GM10266 (cell line): ENCODE data around the gene CEACAM16.

ENCODE experiments used
- DNase-seq: peaks from one replicate; pipeline ENCODE4 v3.0.0; 2012; ENCODE audit errors: extremely low spot score
- TF ChIP-seq, protein P1 (sequence below): IDR thresholded peaks from 2 replicates; pipeline ENCODE4 v1.5.1; 2012; ENCODE audit warnings: mild to moderate bottlenecking, low read depth; ENCODE audit not compliant: control insufficient read depth, insufficient read depth; ENCODE audit errors: missing control alignments

The CEACAM16 gene

DNA sequence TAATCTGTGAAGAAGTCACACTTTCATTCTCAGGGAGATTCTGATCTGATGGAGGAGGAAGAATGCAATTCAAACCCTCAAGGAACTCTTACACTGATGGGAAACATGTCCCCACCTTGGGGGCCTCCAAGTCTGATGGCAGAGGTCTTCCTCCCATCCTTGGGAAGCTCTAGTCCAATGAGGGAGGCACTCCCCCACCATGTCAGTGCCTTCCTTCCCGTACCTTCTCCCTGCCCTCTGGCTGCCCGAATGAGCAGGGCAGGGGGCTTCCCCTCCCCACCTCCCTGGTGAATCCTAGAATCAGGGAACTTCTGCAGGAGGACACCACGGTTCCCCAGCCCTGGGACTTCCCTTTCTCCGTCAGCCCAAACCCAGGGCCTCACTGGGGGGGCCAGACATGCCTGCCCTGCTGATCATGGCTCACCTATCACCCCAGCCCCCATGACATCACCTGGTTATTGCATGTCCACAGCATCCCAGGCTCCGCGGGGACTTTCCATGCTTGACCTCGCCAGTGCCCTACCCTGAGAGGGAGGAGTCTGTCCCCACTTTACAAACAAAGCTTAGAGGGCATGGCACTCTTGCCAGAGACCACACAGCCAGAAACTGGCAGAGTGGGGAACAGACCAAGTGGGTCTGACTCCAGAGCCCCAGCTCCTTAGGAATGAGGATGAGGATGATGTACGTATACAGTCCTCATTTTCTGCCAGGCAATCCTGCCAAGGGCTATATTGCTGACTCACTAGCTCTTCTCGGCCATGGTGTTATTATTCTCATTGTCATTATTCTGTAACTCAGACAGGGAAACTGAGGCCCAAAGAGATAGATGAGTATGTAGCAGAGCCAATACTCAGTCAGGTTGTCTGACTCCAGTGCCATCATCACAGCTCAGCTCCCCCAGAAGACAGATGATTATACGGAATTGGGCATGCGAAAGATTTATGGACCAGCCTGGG lies 39.9 kb downstream of the CEACAM16 start:
- no peak for DNase-seq
- TF ChIP-seq, protein P1, sequence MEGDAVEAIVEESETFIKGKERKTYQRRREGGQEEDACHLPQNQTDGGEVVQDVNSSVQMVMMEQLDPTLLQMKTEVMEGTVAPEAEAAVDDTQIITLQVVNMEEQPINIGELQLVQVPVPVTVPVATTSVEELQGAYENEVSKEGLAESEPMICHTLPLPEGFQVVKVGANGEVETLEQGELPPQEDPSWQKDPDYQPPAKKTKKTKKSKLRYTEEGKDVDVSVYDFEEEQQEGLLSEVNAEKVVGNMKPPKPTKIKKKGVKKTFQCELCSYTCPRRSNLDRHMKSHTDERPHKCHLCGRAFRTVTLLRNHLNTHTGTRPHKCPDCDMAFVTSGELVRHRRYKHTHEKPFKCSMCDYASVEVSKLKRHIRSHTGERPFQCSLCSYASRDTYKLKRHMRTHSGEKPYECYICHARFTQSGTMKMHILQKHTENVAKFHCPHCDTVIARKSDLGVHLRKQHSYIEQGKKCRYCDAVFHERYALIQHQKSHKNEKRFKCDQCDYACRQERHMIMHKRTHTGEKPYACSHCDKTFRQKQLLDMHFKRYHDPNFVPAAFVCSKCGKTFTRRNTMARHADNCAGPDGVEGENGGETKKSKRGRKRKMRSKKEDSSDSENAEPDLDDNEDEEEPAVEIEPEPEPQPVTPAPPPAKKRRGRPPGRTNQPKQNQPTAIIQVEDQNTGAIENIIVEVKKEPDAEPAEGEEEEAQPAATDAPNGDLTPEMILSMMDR, result no peak

DNA sequence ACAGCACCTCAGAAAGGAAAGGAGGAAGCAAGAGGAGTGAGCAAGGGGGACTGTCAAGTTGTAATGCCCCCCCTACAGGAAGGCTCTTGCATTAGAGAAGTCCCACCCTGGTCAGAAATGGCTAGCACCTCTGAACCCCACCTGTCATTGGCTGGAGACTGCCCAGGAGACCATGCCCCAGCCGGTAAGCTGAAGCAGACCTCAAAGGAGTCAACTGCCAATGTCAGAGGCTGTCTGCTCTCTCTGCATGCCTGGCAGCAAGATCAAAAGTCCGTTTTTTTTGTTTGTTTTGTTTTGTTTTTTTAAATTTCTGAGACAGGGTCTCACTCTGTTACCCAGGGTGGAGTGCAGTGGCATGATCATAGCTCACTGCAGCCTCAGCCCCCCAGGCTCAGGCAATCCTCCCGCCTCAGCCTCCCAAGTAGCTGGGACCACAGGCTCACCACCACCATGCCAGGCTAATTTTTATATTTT lies 41.4 kb downstream of the CEACAM16 start:
- DNase-seq, result no peak
- TF ChIP-seq, protein P1, result no peak

DNA sequence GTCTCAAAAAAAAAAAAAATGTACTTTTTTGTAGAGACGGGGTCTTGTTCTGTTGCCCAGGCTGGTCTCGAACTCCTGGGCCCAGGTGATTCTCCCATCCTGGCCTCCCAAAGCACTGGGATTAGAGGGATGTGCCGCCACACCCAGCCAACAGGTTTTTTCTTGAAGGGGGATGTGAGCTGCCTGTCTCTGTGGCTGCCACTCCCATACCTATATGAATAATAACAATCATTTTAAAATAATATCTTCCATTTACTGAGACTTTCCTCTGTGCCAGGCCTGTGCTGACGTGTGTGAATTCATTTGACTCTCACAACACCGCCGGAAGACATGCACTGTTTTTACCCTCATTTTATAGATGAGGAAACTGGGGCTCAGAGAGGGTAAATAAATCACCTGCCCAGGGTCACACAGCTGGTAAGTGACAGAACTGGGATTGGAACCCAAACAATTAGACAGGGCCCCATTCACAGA lies 42.3 kb downstream of the CEACAM16 start:
- TF ChIP-seq, protein P1, result no peak
- DNase-seq, result no peak

DNA sequence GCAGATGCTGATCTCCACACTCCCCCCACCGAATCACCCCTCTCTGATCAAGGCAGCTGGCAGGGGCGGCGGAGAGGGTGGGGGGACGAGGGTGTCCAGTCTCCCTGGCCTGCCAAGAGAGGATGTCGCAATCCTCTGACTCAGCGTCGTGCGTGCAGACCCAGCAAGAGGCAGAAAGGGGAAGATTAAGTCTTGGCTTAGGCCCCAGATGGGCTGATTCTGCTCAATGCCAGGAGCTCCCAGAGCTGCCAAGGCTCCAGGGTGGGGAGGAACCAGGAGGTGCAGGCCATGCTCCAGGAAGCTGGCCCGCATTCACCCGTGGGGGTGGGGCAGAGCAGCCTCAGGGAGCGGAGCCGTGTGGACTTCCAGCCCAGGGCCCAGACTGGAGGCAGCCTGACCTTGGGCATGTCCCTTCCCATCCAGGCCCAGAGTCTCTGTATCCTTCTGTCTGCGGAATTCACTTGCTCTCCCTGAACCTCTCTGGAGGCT lies 42.9 kb downstream of the CEACAM16 start:
- TF ChIP-seq, protein P1, result no peak
- no peak for DNase-seq

DNA sequence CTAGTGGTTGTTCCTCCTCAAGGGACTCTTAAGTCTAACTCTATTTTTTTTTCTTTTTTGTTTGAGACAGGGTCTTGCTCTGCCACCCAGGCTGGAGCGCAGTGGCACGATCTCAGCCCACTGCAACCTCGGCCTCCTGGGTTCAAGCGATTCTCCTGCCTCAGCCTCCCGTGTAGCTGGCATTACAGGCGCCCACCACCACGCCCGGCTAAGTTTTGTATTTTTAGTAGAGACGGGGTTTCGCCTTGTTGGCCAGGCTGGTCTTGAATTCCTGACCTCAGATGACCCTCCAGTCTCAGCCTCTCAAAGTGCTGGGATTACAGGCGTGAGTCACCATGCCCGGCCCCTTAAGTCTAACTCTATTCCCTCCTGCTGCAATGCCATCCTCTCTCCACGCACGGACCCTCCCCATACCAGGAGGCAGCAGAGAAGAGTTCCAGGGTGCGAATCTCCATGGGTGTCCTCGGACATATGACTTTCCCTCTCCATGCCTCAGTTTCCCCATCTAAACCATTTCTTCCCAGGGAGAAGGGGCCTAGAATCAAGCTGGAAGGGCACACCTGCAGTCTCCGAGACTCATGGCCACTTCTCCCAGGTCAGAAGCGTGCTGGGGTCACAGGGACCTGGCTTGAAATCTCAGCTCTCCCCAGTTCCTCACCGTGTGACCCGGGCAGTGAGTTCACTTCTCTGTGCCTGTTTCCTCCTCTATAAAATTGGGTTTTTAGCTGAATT lies 43.5 kb downstream of the CEACAM16 start:
- TF ChIP-seq, protein P1, result no peak
- no peak for DNase-seq

DNA sequence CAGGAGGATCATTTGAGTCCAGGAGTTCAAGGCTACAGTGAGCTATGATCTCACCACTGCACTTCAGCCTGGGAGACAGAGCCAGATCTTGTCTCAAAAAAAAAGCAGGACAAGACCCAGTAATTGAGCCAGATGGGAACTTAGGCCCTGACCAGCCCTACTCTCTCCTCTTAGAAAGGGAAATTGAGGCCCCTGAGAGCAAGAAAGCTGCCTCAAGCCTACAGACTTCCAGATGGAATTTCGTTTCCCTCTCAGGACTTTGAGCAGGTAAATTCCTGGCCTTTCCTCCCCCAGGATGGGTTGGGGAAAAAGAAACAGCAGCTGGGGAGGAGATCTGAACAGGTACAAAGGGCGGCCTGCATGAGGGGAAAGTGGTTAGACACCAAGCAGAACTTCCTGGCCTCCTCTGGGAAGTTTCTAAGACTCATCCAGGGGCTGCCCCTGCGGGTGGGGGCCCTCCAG lies 46.0 kb downstream of the CEACAM16 start:
- DNase-seq, result no peak
- TF ChIP-seq, protein P1, result no peak
